HCT116 (cell line): ENCODE data around the gene CAMK2D. TPM values are rescaled to one million over a fixed set of nuclear protein-coding genes. Genes with fewer than 3 reads are reported as not detected.

Experiments used
- ATAC-seq: fragments of 200-7000 bp; cut with Tn5 transposase; 2 replicates; pipeline ENCODE4 v1.9.1; 2020; ENCODE audit warnings: mild to moderate bottlenecking, moderate library complexity
- BruUV-seq: library from RNA; stranded (reverse); fragments of 400-500 nt; replicated peaks from 2 replicates; lab custom pipeline; 2021; lab: Mats Ljungman, UMichigan
- CTCF ChIA-PET: fragments of 300-600 bp; sonication (Branson Sonifier 250); formaldehyde crosslinking; loops from one replicate; lab custom pipeline; 2021; ENCODE audit warnings: antibody characterized with exemption; lab: Charles Lee
- POLR2A ChIA-PET: fragments of 300-600, 350-600 bp; sonication (Branson Sonifier 250); formaldehyde crosslinking; loops from one replicate; lab custom pipeline; 2021; ENCODE audit warnings: antibody characterized with exemption; lab: Charles Lee
- RAD21 ChIA-PET, 2 experiments: fragments of 300-600 bp; sonication (Branson Sonifier 250); formaldehyde crosslinking; loops; one replicate each; lab custom pipeline; 2023; ENCODE audit warnings: low total read pairs in 2 of 2; ENCODE audit not compliant: uncharacterized antibody in 2 of 2, unreplicated experiment in 2 of 2, low non-redundant PET in 1 of 2; lab: Charles Lee
- DNase-seq: peaks from one replicate; pipeline ENCODE4 v3.0.0-alpha.2; 2010; ENCODE audit warnings: low read depth, low spot score
- H2AFZ ChIP-seq: fragments of 200-600 bp; shearing (Covaris generic), sonication (generic); 2 replicates; pipeline ENCODE4 v1.6.1; 2017; ENCODE audit warnings: low read depth, mixed run types, mixed read lengths, antibody characterized with exemption, low read length; ENCODE audit not compliant: poor library complexity, severe bottlenecking
- H3K27ac ChIP-seq: 2 replicates; pipeline ENCODE4 v1.5.1; 2012; ENCODE audit warnings: low read depth, low read length
- H3K27me3 ChIP-seq: fragments of 200-600 bp; sonication (generic); 2 replicates; pipeline ENCODE4 v1.6.1; 2016; ENCODE audit warnings: mixed run types, low read length, mixed read lengths; ENCODE audit not compliant: insufficient read depth
- H3K36me3 ChIP-seq, 2 experiments: fragments of 200-500 bp in 1 of 2; fragments of 200-600 bp in 1 of 2; sonication (Bioruptor generic) in 1 of 2; sonication (generic) in 1 of 2; 2 replicates each; pipeline versions ENCODE4 v1.5.1 to v1.6.1; 2014 to 2016; ENCODE audit warnings: low read length in 2 of 2, inconsistent platforms in 1 of 2, mixed read lengths in 1 of 2, mixed run types in 1 of 2; ENCODE audit not compliant: insufficient read depth in 2 of 2, control insufficient read depth in 1 of 2
- H3K4me1 ChIP-seq, 2 experiments: fragments of 200-600 bp in 1 of 2; sonication (generic) in 1 of 2; 2 replicates each; pipeline versions ENCODE4 v1.5.1 to v1.6.1; 2012 to 2017; ENCODE audit warnings: low read length in 2 of 2, inconsistent platforms in 1 of 2, mild to moderate bottlenecking in 1 of 2, mixed read lengths in 1 of 2, mixed run types in 1 of 2, moderate library complexity in 1 of 2; ENCODE audit not compliant: insufficient read depth in 2 of 2, control insufficient read depth in 1 of 2
- H3K4me2 ChIP-seq: fragments of 200-600 bp; sonication (generic); 2 replicates; pipeline ENCODE4 v1.6.1; 2017; ENCODE audit warnings: mixed run types, low read length, mixed read lengths
- H3K4me3 ChIP-seq, 2 experiments: fragments of 200-600 bp in 1 of 2; sonication (generic) in 1 of 2; replicated peaks in 1 of 2; 2 replicates each; pipeline ENCODE4 v1.5.1; 2011 to 2016; ENCODE audit warnings: low read length in 2 of 2, control low read depth in 1 of 2, low read depth in 1 of 2, mild to moderate bottlenecking in 1 of 2, mixed read lengths in 1 of 2, mixed run types in 1 of 2
- H3K79me2 ChIP-seq: fragments of 200-600 bp; sonication (generic); 2 replicates; pipeline ENCODE4 v1.6.1; 2017; ENCODE audit warnings: mild to moderate bottlenecking, mixed run types, low read length, moderate library complexity, mixed read lengths; ENCODE audit not compliant: insufficient read depth
- H3K9ac ChIP-seq: fragments of 200-600 bp; sonication (generic); 2 replicates; pipeline ENCODE4 v1.6.1; 2016; ENCODE audit warnings: low read length, mixed read lengths
- H3K9me2 ChIP-seq: fragments of 200-600 bp; sonication (generic), shearing (Covaris generic); 2 replicates; pipeline ENCODE4 v1.6.1; 2017; ENCODE audit warnings: mixed run types, mild to moderate bottlenecking, moderate library complexity; ENCODE audit not compliant: insufficient read depth
- H3K9me3 ChIP-seq, 2 experiments: fragments of 200-500 bp in 1 of 2; fragments of 200-600 bp in 1 of 2; sonication (Bioruptor generic) in 1 of 2; sonication (generic) in 1 of 2; 2 replicates each; pipeline ENCODE4 v1.6.1; 2014 to 2017; ENCODE audit warnings: low read length in 2 of 2, mixed read lengths in 2 of 2, inconsistent platforms in 1 of 2, low read depth in 1 of 2, mild to moderate bottlenecking in 1 of 2, mixed run types in 1 of 2, moderate library complexity in 1 of 2; ENCODE audit not compliant: control insufficient read depth in 1 of 2, insufficient read depth in 1 of 2
- H4K20me1 ChIP-seq: fragments of 200-600 bp; sonication (generic), shearing (Covaris generic); 2 replicates; pipeline ENCODE4 v1.6.1; 2017; ENCODE audit warnings: mixed run types, mild to moderate bottlenecking, moderate library complexity; ENCODE audit not compliant: insufficient read depth
- CBX3 ChIP-seq: IDR thresholded peaks from 2 replicates; pipeline ENCODE4 v1.6.1; 2012; ENCODE audit warnings: low read depth
- FOSL1 ChIP-seq: IDR thresholded peaks from 2 replicates; pipeline ENCODE4 v1.6.1; 2012; ENCODE audit warnings: low read depth
- JUND ChIP-seq: IDR thresholded peaks from 2 replicates; pipeline ENCODE4 v1.6.1; 2012
- POLR2A ChIP-seq: IDR thresholded peaks from 2 replicates; pipeline ENCODE4 v1.7.0; 2011; ENCODE audit warnings: borderline replicate concordance; ENCODE audit not compliant: insufficient read depth, insufficient read length; ENCODE audit errors: extremely low read depth
- POLR2AphosphoS5 ChIP-seq: IDR thresholded peaks from 2 replicates; pipeline ENCODE4 v1.6.1; 2011; ENCODE audit warnings: mild to moderate bottlenecking, low read depth, low read length, moderate library complexity
- RAD21 ChIP-seq: IDR thresholded peaks from 2 replicates; pipeline ENCODE4 v1.6.1; 2012; ENCODE audit warnings: low read depth, mild to moderate bottlenecking
- REST ChIP-seq: IDR thresholded peaks from 2 replicates; pipeline ENCODE4 v1.6.1; 2012; ENCODE audit warnings: low read depth
- SIN3A ChIP-seq: IDR thresholded peaks from 2 replicates; pipeline ENCODE4 v1.6.1; 2012; ENCODE audit warnings: low read depth
- SP1 ChIP-seq: IDR thresholded peaks from 2 replicates; pipeline ENCODE4 v1.6.1; 2012; ENCODE audit warnings: low read depth
- TCF7L2 ChIP-seq: IDR thresholded peaks from 2 replicates; pipeline ENCODE4 v1.7.0; 2011; ENCODE audit warnings: borderline replicate concordance, inconsistent platforms; ENCODE audit not compliant: insufficient read depth, insufficient read length; ENCODE audit errors: extremely low read depth
- ZNF274 ChIP-seq: fragments of 200-500 bp; sonication (Bioruptor generic); IDR thresholded peaks from 2 replicates; pipeline ENCODE4 v1.6.1; 2014; ENCODE audit warnings: mild to moderate bottlenecking, low read depth, low read length, inconsistent platforms
- intact Hi-C: fragments of 100-400 bp; cut with micrococcal nuclease; formaldehyde crosslinking; loops from 2 replicates; pipeline ENCODE4 v1.10.0; 2022
- total RNA-seq: library from RNA; stranded (reverse); gene quantifications from one replicate; pipeline ENCODE4 v1.2.1, GENCODE V29; 2021; ENCODE audit not compliant: unreplicated experiment
- TF ChIP-seq, protein P1 (sequence below), 3 experiments: fragments of 200-600 bp in 1 of 3; sonication (generic) in 1 of 3; IDR thresholded peaks in 2 of 3; conservative IDR thresholded peaks in 1 of 3; 2 replicates each; pipeline ENCODE4 v1.5.1; 2012 to 2017; ENCODE audit warnings: low read depth in 2 of 3, low read length in 2 of 3, antibody characterized with exemption in 1 of 3, borderline replicate concordance in 1 of 3, control low read depth in 1 of 3, mild to moderate bottlenecking in 1 of 3, mixed read lengths in 1 of 3, mixed run types in 1 of 3, moderate library complexity in 1 of 3; ENCODE audit not compliant: insufficient read depth in 1 of 3

The CAMK2D gene
- total RNA-seq, 1 experiment from 2014 or later = 67.0 TPM

- no TSS peak for BruUV-seq
- TF ChIP-seq JUND (no peak), SP1 (no peak), POLR2AphosphoS5 (no peak), RAD21 (no peak), FOSL1 (no peak), REST (no peak), POLR2A (no peak), ZNF274 (no peak), TCF7L2 (no peak), SIN3A (no peak), CBX3 (no peak)
- TF ChIP-seq, protein P1, sequence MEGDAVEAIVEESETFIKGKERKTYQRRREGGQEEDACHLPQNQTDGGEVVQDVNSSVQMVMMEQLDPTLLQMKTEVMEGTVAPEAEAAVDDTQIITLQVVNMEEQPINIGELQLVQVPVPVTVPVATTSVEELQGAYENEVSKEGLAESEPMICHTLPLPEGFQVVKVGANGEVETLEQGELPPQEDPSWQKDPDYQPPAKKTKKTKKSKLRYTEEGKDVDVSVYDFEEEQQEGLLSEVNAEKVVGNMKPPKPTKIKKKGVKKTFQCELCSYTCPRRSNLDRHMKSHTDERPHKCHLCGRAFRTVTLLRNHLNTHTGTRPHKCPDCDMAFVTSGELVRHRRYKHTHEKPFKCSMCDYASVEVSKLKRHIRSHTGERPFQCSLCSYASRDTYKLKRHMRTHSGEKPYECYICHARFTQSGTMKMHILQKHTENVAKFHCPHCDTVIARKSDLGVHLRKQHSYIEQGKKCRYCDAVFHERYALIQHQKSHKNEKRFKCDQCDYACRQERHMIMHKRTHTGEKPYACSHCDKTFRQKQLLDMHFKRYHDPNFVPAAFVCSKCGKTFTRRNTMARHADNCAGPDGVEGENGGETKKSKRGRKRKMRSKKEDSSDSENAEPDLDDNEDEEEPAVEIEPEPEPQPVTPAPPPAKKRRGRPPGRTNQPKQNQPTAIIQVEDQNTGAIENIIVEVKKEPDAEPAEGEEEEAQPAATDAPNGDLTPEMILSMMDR (IDR thresholded peaks at IDR 0.05 in 2 of 3, conservative IDR thresholded peaks at IDR 0.05 in 1 of 3; ENCODE audit: borderline replicate concordance in 1 of 3, insufficient read depth in 1 of 3, low read depth in 2 of 3, low read length in 2 of 3) = no peak
- Histone ChIP-seq H3K27ac (no peak overlapping the region), H3K4me2 (no peak overlapping the region), H4K20me1 (no peaks in the 10 kb centered on the region), H3K9me3 (no peaks in the 10 kb centered on the region), H3K4me3 (no peak overlapping the region), H3K79me2 (no peaks in the 10 kb centered on the region), H3K27me3 (no peaks in the 10 kb centered on the region), H3K9me2 (no peaks in the 10 kb centered on the region), H3K36me3 (no peaks in the 10 kb centered on the region), H2AFZ (no peak overlapping the region), H3K9ac (no peak overlapping the region), H3K4me1 (peaks cover 29 to 43% of the 10 kb centered on the region in 2 experiments)
- POLR2A ChIA-PET = interaction anchor here (1.5 kb wide), 1 partner anchor 18 kb away, joined by 3 read pairs; no protein-coding TSS in a partner anchor
- DNase-seq = no peak
- intact Hi-C loops = no loop called here
- RAD21 ChIA-PET = no interaction called here
- no peak for ATAC-seq
- CTCF ChIA-PET = interaction anchor here (0.9 kb wide), 1 partner anchor 97 kb away, joined by 3 read pairs; no protein-coding TSS in a partner anchor
These were observed 311.1 kb downstream of the CAMK2D start for GRCh38 chr4:113450295-113451080.
